ENCODE results near the gene ATP1A4. TPM values are rescaled to one million over a fixed set of nuclear protein-coding genes. Genes with fewer than 3 reads are reported as not detected.

ATP1A4 gene
- total RNA-seq, 1 donor from 2014 or later: 0.38 TPM

DNA sequence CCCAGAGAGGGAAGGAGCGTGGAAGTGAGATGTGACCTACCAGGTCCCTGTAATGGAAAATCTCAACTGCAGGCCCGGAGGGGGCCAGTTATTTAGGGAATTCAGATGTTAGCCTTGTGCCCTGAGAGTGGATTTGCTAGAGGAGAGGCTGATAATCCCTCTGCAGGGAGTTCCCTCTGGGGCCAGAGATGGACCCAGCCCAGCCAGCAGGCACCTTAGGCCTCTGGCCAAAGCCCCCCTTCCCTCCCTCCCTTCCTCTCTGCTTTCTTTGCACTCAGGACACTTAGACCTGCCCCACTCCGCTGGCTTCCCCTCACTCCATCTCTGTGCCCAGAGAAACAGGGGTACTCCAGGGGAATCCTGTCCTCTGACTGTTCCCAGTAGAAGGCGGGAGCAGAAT lies 37.3 kb upstream of the ATP1A4 start:
- H3K4me1 Mint-ChIP-seq: peaks cover 21% of the 10 kb centered on the region
- no peak for DNase-seq (ENCODE audit: low spot score in 2 of 2, unreplicated experiment in 2 of 2)
- TF ChIP-seq, protein P1, sequence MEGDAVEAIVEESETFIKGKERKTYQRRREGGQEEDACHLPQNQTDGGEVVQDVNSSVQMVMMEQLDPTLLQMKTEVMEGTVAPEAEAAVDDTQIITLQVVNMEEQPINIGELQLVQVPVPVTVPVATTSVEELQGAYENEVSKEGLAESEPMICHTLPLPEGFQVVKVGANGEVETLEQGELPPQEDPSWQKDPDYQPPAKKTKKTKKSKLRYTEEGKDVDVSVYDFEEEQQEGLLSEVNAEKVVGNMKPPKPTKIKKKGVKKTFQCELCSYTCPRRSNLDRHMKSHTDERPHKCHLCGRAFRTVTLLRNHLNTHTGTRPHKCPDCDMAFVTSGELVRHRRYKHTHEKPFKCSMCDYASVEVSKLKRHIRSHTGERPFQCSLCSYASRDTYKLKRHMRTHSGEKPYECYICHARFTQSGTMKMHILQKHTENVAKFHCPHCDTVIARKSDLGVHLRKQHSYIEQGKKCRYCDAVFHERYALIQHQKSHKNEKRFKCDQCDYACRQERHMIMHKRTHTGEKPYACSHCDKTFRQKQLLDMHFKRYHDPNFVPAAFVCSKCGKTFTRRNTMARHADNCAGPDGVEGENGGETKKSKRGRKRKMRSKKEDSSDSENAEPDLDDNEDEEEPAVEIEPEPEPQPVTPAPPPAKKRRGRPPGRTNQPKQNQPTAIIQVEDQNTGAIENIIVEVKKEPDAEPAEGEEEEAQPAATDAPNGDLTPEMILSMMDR (IDR thresholded peaks at IDR 0.05; ENCODE audit: unreplicated experiment): no peak
- no peak overlapping the region for H3K27ac Mint-ChIP-seq
- no peak overlapping the region for H3K4me3 Mint-ChIP-seq
- no peaks in the 10 kb centered on the region for H3K27me3 Mint-ChIP-seq (ENCODE audit: low read depth)
- no peaks in the 10 kb centered on the region for H3K9me3 Mint-ChIP-seq
- H3K36me3 Mint-ChIP-seq: no peaks in the 10 kb centered on the region

DNA sequence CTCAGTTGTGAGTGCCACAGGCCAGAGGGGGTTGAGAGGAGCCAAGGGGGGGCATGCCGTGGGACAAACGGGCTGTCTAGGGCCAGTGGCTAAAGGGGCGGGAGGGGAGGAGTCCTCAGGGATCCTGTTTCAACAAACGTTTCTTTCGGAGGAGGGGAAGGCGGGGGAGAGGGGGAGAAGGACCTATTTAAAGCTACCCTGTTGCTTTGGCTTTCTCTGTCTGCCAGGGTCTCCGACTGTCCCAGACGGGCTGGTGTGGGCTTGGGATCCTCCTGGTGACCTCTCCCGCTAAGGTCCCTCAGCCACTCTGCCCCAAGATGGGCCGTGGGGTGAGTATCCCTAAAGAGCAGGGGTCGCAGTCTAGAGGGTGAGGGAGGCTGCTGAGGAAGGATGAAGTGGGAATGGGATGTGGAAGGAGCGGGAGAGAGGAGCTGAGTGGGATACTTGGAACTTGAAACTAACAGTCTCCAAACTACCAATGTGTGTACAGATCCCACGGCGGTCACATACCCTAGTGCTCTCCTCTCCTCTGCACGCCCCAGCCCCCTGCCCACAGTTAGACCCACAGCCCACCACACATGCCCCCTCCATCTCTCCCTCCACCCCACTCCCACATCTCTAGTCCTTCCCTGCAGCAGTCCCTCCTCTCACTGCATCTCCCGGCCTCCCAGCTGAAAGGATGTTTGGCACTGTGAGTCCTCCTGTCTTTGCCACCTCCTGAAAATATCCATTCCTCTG lies 35.7 kb upstream of the ATP1A4 start, which contains the start of gene ATP1A2:
TSS of gene ATP1A2 (plus strand) at position 215 of the 738 bp plus-strand sequence. CDS start at position 318, 103 bp downstream.
- H3K9me3 Mint-ChIP-seq: no peaks in the 10 kb centered on the region

DNA sequence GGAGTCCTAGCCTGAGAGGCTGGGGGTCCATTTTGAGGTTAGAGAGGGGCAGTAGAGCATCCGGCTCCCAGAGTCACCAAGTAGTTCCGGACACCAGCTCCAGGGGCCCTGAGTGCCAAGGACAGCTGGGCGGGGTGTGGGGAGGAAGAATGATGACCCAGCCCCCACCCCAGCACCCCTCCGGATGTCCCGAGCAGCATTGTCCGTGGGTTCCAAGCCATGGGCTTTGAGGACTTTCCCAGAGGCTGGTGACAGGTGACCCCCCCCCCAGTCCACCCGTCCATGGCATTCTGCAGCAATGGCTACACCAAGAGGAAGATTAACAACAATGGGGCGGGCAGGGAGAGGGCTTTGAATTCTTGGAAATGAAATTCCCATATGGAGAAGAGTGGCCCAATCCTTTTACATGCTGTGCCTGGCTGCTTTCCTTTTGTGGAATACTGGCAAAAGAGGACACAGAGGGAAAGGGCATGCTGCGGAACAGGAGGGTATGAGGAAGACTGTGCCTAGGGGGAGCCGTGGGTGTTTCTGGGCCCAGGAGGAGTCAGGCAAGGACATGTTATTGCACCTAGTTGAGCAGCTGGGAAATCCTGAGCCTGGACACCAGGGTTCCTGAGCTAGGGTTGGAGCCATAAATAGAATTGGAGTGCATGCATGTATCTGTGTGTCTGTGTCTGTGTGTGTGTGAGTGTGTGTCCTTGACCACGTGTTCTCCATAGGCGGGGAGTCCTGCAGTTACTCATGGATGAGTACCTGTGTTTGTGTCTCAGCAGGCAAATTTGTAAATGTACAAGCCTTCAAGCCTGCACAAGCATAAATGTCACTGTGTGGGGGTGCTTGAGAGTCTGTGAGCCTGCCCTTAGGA lies 34.9 kb upstream of the ATP1A4 start:
- no peak overlapping the region for H3K4me3 Mint-ChIP-seq
- H3K27ac Mint-ChIP-seq: no peak overlapping the region
- H3K9me3 Mint-ChIP-seq: no peaks in the 10 kb centered on the region
- no peaks in the 10 kb centered on the region for H3K27me3 Mint-ChIP-seq (ENCODE audit: low read depth)
- peaks cover 20% of the 10 kb centered on the region for H3K4me1 Mint-ChIP-seq
- no peaks in the 10 kb centered on the region for H3K36me3 Mint-ChIP-seq
- DNase-seq (ENCODE audit: low spot score in 2 of 2, unreplicated experiment in 2 of 2): no peak
- TF ChIP-seq, protein P1 (IDR thresholded peaks at IDR 0.05; ENCODE audit: unreplicated experiment): no peak

More for the DNA sequence above, 35.7 kb upstream of the ATP1A4 start, which contains the start of gene ATP1A2:
- DNase-seq (ENCODE audit: low spot score in 2 of 2, unreplicated experiment in 2 of 2): no peak
- Mint-ChIP-seq H3K4me1 (peaks cover 20% of the 10 kb centered on the region), H3K27ac (peak within 1 kb of the TSS; percentile 31), H3K27me3 (ENCODE audit: low read depth) (no peaks in the 10 kb centered on the region), H3K4me3 (no peak within 1 kb of the TSS), H3K36me3 (no peaks in the 10 kb centered on the region)
- TF ChIP-seq, protein P1 (IDR thresholded peaks at IDR 0.05; ENCODE audit: unreplicated experiment): no peak

DNA sequence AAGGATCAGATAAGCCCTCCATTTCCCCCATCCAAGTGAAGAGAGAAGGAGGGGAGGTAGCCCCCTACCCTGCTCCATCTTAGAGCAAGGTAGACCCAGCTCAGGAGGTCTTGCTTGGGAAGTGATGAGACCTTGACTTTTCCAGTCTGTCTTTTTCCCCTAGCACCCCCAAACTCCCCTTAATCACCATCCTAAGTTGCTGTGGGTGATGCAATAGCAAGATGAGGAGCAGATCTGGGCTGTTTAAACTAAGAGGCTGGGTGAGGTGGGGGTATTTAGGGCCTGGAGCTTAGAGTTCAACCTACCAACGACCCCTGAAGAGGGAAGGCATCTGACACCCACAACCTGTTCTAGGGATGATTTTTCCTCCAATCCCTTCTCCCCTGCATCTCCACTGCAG lies 34.1 kb upstream of the ATP1A4 start:
- Mint-ChIP-seq H3K4me1 (peaks cover 20% of the 10 kb centered on the region), H3K9me3 (no peaks in the 10 kb centered on the region), H3K36me3 (no peaks in the 10 kb centered on the region), H3K27me3 (ENCODE audit: low read depth) (no peaks in the 10 kb centered on the region), H3K27ac (no peak overlapping the region), H3K4me3 (no peak overlapping the region)
- DNase-seq (ENCODE audit: low spot score in 2 of 2, unreplicated experiment in 2 of 2): no peak
- TF ChIP-seq, protein P1 (IDR thresholded peaks at IDR 0.05; ENCODE audit: unreplicated experiment): no peak

DNA sequence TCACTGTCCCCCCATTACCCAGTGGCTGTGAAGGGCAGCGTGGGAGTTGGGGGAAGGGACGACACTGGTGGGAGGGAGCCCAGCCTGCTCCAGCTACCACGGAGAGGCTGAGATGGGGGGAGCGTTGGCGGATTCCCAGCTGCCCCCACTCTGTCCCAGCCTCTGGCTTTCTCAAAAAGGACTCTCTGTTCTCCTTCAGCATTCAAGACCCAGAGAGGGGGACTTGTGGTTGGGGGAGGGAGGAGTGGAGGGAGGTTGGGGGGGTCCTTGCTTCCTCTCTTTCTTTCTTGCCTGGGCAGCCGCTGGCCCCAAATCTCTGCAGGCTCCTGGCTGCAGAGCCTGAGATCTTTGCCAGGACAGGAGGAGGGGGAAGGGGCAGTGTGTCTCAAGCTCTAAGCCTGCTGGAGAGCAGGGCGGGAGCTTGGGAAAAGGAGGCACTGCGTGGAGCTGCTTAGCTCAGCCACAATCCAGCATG lies 33.7 kb upstream of the ATP1A4 start:
- Mint-ChIP-seq H3K4me3 (no peak overlapping the region), H3K4me1 (peaks cover 20% of the 10 kb centered on the region)

More for the DNA sequence above, 33.7 kb upstream of the ATP1A4 start:
- no peak for DNase-seq (ENCODE audit: low spot score in 2 of 2, unreplicated experiment in 2 of 2)
- H3K27ac Mint-ChIP-seq: no peak overlapping the region
- TF ChIP-seq, protein P1 (IDR thresholded peaks at IDR 0.05; ENCODE audit: unreplicated experiment): no peak
- H3K36me3 Mint-ChIP-seq: no peaks in the 10 kb centered on the region
- no peaks in the 10 kb centered on the region for H3K9me3 Mint-ChIP-seq
- no peaks in the 10 kb centered on the region for H3K27me3 Mint-ChIP-seq (ENCODE audit: low read depth)

All from mesothelial cell of epicardium (in vitro differentiated cells).